Glutamatergic neuron (in vitro differentiated cells): ENCODE measurements around the gene SPATA18. TPM values are rescaled to one million over a fixed set of nuclear protein-coding genes. Genes with fewer than 3 reads are reported as not detected.

ENCODE experiments used
- DNase-seq: peaks from one replicate; pipeline ENCODE4 v3.0.0; 2022
- H3K27ac Mint-ChIP-seq: one replicate; pipeline ENCODE4 v1.8.0; 2020; ENCODE audit warnings: mild to moderate bottlenecking, mixed read lengths, inconsistent platforms; ENCODE audit not compliant: unreplicated experiment
- H3K27me3 Mint-ChIP-seq: one replicate; pipeline ENCODE4 v1.8.0; 2020; ENCODE audit warnings: mild to moderate bottlenecking, moderate library complexity, mixed read lengths, inconsistent platforms; ENCODE audit not compliant: unreplicated experiment
- H3K36me3 Mint-ChIP-seq: one replicate; pipeline ENCODE4 v1.8.0; 2020; ENCODE audit warnings: mild to moderate bottlenecking, mixed read lengths, inconsistent platforms; ENCODE audit not compliant: unreplicated experiment
- H3K4me1 Mint-ChIP-seq: one replicate; pipeline ENCODE4 v1.8.0; 2020; ENCODE audit warnings: mild to moderate bottlenecking, low read depth, mixed read lengths, inconsistent platforms; ENCODE audit not compliant: unreplicated experiment
- H3K4me3 Mint-ChIP-seq: one replicate; pipeline ENCODE4 v1.8.0; 2020; ENCODE audit warnings: mild to moderate bottlenecking, mixed read lengths, inconsistent platforms; ENCODE audit not compliant: unreplicated experiment
- H3K9me3 Mint-ChIP-seq: one replicate; pipeline ENCODE4 v1.8.0; 2020; ENCODE audit warnings: mild to moderate bottlenecking, moderate library complexity, mixed read lengths, inconsistent platforms; ENCODE audit not compliant: unreplicated experiment
- CTCF ChIP-seq: fragments of 200-600 bp; sonication (generic); IDR thresholded peaks from one replicate; pipeline ENCODE4 v1.5.0; 2021; ENCODE audit not compliant: partially characterized antibody, unreplicated experiment
- total RNA-seq: library from RNA; stranded (reverse); fragmentation: NEBNext Ultra II Directional; extraction: Animal tissue kit (Norgen Biotek cat#: 25700); gene quantifications from one replicate; pipeline ENCODE4 v1.2.1, GENCODE V29; 2021; ENCODE audit not compliant: unreplicated experiment

The SPATA18 gene
- total RNA-seq, 1 donor from 2014 or later = 3.9 TPM

- no peaks in the 10 kb centered on the region for H3K9me3 Mint-ChIP-seq
- DNase-seq = no peak
- TF ChIP-seq CTCF = no peak
- H3K4me3 Mint-ChIP-seq = no peak overlapping the region
- no peak overlapping the region for H3K27ac Mint-ChIP-seq
- no peaks in the 10 kb centered on the region for H3K4me1 Mint-ChIP-seq
- H3K27me3 Mint-ChIP-seq = no peaks in the 10 kb centered on the region
- no peaks in the 10 kb centered on the region for H3K36me3 Mint-ChIP-seq
Measured at GRCh38 chr4:52006887-52007286, 44.2 kb upstream of the SPATA18 start.

GRCh38 chr4:52010986-52011385, 40.1 kb upstream of the SPATA18 start:
- H3K36me3 Mint-ChIP-seq = no peaks in the 10 kb centered on the region
- H3K27me3 Mint-ChIP-seq = no peaks in the 10 kb centered on the region
- H3K4me3 Mint-ChIP-seq = no peak overlapping the region
- DNase-seq = no peak
- peaks cover 2% of the 10 kb centered on the region for H3K4me1 Mint-ChIP-seq
- H3K9me3 Mint-ChIP-seq = no peaks in the 10 kb centered on the region
- H3K27ac Mint-ChIP-seq = no peak overlapping the region
- no peak for TF ChIP-seq CTCF

- TF ChIP-seq CTCF = no peak
- Mint-ChIP-seq H3K4me1 (peaks cover 2% of the 10 kb centered on the region), H3K27ac (no peak overlapping the region), H3K4me3 (no peak overlapping the region), H3K36me3 (no peaks in the 10 kb centered on the region), H3K27me3 (no peaks in the 10 kb centered on the region), H3K9me3 (no peaks in the 10 kb centered on the region)
- DNase-seq = no peak
Measured at GRCh38 chr4:52012651-52013050, 38.5 kb upstream of the SPATA18 start.

GRCh38 chr4:52014903-52015302, 36.2 kb upstream of the SPATA18 start:
- Mint-ChIP-seq H3K9me3 (no peaks in the 10 kb centered on the region), H3K27me3 (no peaks in the 10 kb centered on the region)
- no peak for DNase-seq

GRCh38 chr4:52015366-52015765, 35.7 kb upstream of the SPATA18 start:
- no peak for DNase-seq
- no peak overlapping the region for H3K4me3 Mint-ChIP-seq
- TF ChIP-seq CTCF = no peak

More at GRCh38 chr4:52014903-52015302, 36.2 kb upstream of the SPATA18 start:
- H3K27ac Mint-ChIP-seq = peak overlapping the region; percentile 29
- peaks cover 2% of the 10 kb centered on the region for H3K4me1 Mint-ChIP-seq
- no peak for TF ChIP-seq CTCF
- no peak overlapping the region for H3K4me3 Mint-ChIP-seq
- no peaks in the 10 kb centered on the region for H3K36me3 Mint-ChIP-seq

More at GRCh38 chr4:52015366-52015765, 35.7 kb upstream of the SPATA18 start:
- peaks cover 2% of the 10 kb centered on the region for H3K4me1 Mint-ChIP-seq
- H3K36me3 Mint-ChIP-seq = no peaks in the 10 kb centered on the region
- H3K27me3 Mint-ChIP-seq = no peaks in the 10 kb centered on the region
- H3K27ac Mint-ChIP-seq = no peak overlapping the region
- H3K9me3 Mint-ChIP-seq = no peaks in the 10 kb centered on the region
